HG03095 (cell line): ENCODE results near the gene SLC19A1.

ENCODE experiments used
- ATAC-seq: cut with Tn5 transposase; IDR thresholded peaks from one replicate; pipeline ENCODE4 v1.9.1; 2021; ENCODE audit warnings: moderate library complexity; ENCODE audit not compliant: unreplicated experiment

Gene SLC19A1

GRCh38 chr21:45472445-45473365 lies 69.5 kb downstream of the SLC19A1 start:
- no peak for ATAC-seq

GRCh38 chr21:45471525-45472221 lies 70.6 kb downstream of the SLC19A1 start:
- no peak for ATAC-seq

GRCh38 chr21:45470773-45471524 lies 71.3 kb downstream of the SLC19A1 start:
- ATAC-seq = no peak

GRCh38 chr21:45470087-45470515 lies 72.1 kb downstream of the SLC19A1 start:
- no peak for ATAC-seq

GRCh38 chr21:45469273-45470086 lies 72.8 kb downstream of the SLC19A1 start:
- no peak for ATAC-seq

DNA sequence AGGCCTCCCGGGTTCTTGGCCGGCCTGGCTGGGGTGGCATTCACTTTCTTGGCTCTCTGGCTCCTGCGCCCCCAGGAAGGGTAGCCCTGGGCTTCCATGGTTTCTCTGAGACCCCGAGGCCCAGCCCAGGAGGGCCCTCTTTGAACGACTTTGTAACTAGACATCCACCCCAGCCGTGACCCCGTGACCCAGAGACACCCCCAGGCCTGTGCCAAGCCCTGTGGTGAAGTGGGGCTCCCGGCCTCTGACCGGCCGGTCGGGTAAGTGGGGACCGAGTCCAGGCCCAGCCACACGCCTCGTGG lies 73.3 kb downstream of the SLC19A1 start:
- ATAC-seq = no peak

GRCh38 chr21:45468051-45468970 lies 73.9 kb downstream of the SLC19A1 start:
- ATAC-seq = no peak

GRCh38 chr21:45467221-45467779 lies 74.9 kb downstream of the SLC19A1 start:
- no peak for ATAC-seq

DNA sequence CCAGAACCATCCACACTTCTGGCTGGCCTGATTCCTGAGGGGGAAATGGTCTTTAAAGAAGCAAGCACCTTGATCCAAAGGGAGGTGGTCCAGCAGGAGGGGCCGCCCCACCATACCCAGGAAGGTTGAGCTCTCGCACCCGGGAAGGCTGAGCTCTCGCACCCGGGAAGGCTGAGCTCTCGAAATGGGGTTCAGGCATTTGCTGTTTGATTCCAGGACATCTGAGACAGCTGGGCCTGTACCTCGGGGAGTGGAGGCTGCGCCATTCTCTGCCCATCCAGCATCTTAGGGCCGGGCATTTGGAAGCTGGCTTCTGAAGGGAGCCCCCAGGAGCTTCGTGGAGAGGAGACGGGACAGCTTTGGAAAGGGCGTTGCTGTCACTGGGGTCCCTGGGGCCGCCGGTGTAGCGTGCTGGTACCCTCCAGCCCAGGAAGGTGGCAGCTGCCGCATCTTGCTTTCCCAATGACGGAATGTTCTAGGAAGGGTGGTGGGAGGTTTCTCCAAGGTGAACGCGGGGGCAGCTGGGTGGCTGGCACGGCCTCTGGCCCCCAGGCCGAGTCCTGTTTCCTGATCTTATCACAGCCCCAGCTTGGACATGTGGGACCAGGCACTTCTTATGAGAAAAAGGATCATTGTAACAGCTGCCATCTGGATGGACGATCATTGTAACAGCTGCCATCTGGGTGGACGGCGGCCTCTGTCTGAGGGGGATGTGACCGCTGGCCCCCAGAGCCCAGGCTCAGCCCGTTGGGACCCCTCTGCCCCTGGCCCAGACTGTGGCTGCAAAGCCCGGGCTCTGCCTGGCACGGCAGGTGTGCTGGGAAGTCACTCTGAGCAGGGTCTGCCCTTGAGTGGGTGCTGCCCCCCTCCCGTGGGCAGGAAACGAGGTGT lies 75.7 kb downstream of the SLC19A1 start:
- no peak for ATAC-seq

DNA sequence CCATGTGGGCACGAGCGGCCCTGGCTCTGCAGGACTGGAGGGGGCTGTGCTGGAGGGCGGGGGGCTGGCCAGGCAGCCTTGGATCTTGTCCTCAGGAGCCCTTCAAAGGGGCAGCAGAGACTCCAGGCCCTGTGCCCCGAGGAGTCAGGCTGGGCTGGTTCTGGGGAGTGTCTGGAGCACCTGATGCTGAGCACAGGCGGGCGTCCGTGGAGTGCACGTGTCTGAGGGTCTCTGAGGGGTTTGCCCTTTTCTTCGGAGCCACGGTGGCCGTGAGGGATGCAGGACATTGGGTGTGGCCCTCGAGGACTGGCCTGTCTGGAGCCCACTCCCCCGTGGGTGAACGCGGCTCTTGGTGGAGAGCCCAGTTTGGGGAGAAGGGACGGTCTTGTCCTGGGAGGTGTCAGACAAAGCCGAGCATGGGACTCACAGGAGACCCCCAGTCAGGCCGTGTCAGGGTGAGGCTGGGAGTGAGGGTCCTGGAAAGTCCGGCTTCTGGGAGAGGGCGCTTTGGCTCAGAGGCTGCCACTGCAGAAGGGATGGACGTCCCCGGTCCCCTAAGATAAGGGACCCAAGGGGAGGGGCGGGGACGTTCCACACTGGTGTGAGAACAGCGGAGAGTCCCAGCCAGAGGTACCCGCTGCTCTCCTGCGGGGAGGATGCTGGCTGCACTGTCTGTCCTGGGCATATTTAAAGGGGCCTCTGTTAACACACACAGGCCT lies 76.5 kb downstream of the SLC19A1 start:
- no peak for ATAC-seq

GRCh38 chr21:45465105-45465504 lies 77.1 kb downstream of the SLC19A1 start:
- ATAC-seq = no peak

- no peak for ATAC-seq
These were observed 77.9 kb downstream of the SLC19A1 start for GRCh38 chr21:45464309-45464708.

- ATAC-seq = no peak
These were observed 78.4 kb downstream of the SLC19A1 start for GRCh38 chr21:45463871-45464270.

DNA sequence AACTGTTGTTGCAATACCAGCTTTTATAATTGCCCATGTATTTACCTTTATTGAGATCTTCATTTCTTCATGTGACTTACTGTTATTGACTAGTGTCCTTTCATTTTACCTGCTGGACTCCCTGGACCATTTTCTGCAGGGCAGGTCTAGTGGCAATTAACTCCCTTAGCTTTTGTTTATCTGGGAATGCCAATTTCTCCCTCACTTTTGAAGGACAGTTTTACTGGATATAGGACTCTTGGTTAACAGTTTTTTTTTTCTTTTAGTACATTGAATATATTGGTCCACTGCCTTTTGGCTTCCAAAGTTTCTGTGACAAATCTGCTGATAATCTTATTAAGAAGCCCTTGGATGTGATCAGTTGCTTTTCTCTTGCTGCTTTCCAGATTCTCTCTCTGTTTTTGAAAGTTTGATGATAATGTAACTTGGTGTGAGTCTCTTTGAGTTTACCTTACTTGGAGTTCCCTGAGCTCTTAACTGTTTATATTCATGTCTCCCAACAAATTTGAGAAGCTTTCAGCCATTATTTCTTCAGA lies 80.4 kb downstream of the SLC19A1 start:
- ATAC-seq = no peak

DNA sequence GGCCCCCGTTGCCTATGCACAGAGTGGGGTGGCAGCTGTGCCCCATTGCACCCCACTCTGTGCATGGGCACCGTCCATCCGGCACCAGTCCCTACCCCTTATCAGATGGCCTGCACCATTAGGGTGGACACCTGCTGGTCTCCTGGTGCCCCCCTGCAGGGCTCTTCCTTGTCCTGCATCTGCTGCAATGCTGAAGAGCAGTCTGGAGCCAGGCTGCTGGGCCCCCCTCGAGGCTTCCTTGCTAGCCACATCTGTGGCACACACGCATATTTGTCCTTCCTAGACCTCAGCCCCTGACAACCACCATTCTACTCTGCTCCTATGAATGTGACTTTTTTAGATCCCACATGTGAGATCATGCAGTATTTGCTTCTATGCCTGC lies 80.9 kb downstream of the SLC19A1 start:
- ATAC-seq = no peak

GRCh38 chr21:45460611-45461368 lies 81.5 kb downstream of the SLC19A1 start:
- ATAC-seq = no peak
